A549 (cell line): ENCODE measurements around the gene SEMA3E.

ENCODE experiments used
- CBX8 ChIP-seq: fragments of 200-600 bp; sonication (generic); IDR thresholded peaks from 2 replicates; pipeline ENCODE4 v1.6.1; 2016
- CEBPB ChIP-seq, 2 experiments: fragments of >200 bp in 1 of 2; sonication (Bioruptor Twin) in 1 of 2; formaldehyde crosslinking in 1 of 2; IDR thresholded peaks; 2 replicates each; pipeline ENCODE4 v1.6.1; 2012 to 2016
- CTCF ChIP-seq: fragments of >200 bp; sonication (Bioruptor Twin); formaldehyde crosslinking; IDR thresholded peaks from 3 replicates; pipeline ENCODE4 v1.5.1; 2016
- E2F6 ChIP-seq: IDR thresholded peaks from 2 replicates; pipeline ENCODE4 v1.6.1; 2012; ENCODE audit warnings: low read depth, borderline replicate concordance
- EP300 ChIP-seq, 2 experiments: fragments of >200 bp; sonication (Bioruptor Twin); formaldehyde crosslinking; IDR thresholded peaks; 2 replicates in 1 of 2; 3 replicates in 1 of 2; pipeline ENCODE4 v1.6.1; 2016 to 2017
- JUNB ChIP-seq: fragments of >200 bp; sonication (Bioruptor Twin); formaldehyde crosslinking; IDR thresholded peaks from 2 replicates; pipeline ENCODE4 v1.6.1; 2016
- KDM1A ChIP-seq: fragments of 200-600 bp; sonication (generic); IDR thresholded peaks from 2 replicates; pipeline ENCODE4 v1.6.1; 2016; ENCODE audit warnings: low read depth, mild to moderate bottlenecking
- PBX3 ChIP-seq: IDR thresholded peaks from 2 replicates; pipeline ENCODE4 v1.6.1; 2012
- POLR2A ChIP-seq: IDR thresholded peaks from 2 replicates; pipeline ENCODE4 v1.6.1; 2012; ENCODE audit warnings: mild to moderate bottlenecking, low read length
- REST ChIP-seq: fragments of 200-600 bp; sonication (generic); IDR thresholded peaks from 2 replicates; pipeline ENCODE4 v1.6.1; 2016; ENCODE audit warnings: antibody characterized with exemption, mild to moderate bottlenecking, moderate library complexity
- SMC3 ChIP-seq: fragments of >200 bp; sonication (Bioruptor Twin); formaldehyde crosslinking; IDR thresholded peaks from 3 replicates; pipeline ENCODE4 v1.6.1; 2018; ENCODE audit warnings: inconsistent platforms
- ZFP36 ChIP-seq: fragments of 450-650 bp; IDR thresholded peaks from 2 replicates; pipeline ENCODE4 v1.6.1; 2014; ENCODE audit warnings: borderline replicate concordance; ENCODE audit not compliant: partially characterized antibody

- TF ChIP-seq POLR2A = no peak
- TF ChIP-seq REST = no peak
- TF ChIP-seq CTCF = no peak
- no peak for TF ChIP-seq KDM1A
- TF ChIP-seq CBX8 = no peak
- no peak for TF ChIP-seq PBX3
- no peak for TF ChIP-seq E2F6
- no peak for TF ChIP-seq ZFP36
- TF ChIP-seq JUNB = no peak
- no peak for TF ChIP-seq CEBPB (IDR thresholded peaks at IDR 0.05)
- no peak for TF ChIP-seq EP300 (IDR thresholded peaks at IDR 0.05)
- TF ChIP-seq SMC3 = no peak
Observed at GRCh38 chr7:83613232-83613631, 35.7 kb downstream of the SEMA3E start.
